ENCODE data around the gene WNT7A.

Gene WNT7A

GRCh38 chr3:13894096-13894806 is 14.4 kb upstream of the WNT7A start:
- Histone ChIP-seq H3K4me1 (ENCODE audit: insufficient read depth, low read length) (0 out of 2 replicates have a peak, but pooled peaks cover 5% of the 10 kb centered on the region), H3K27ac (ENCODE audit: low read depth, low read length) (no peak overlapping the region), H3K9me3 (ENCODE audit: insufficient read depth, low read depth, low read length) (peaks cover 7% of the 10 kb centered on the region; the same call in 1 of the 2 replicates), H3K9ac (ENCODE audit: low read depth, low read length) (no peak overlapping the region), H3K27me3 (ENCODE audit: insufficient read depth, low read length) (peaks cover 36% of the 10 kb centered on the region), H3K36me3 (ENCODE audit: insufficient read depth, low read length) (no peaks in the 10 kb centered on the region), H3K4me3 (ENCODE audit: low read length) (peak overlapping the region; percentile 77; the same call in 1 of the 2 replicates)
- WGBS: 89% methylated on average over 13 of the region's 13 CpGs

GRCh38 chr3:13892304-13892703 is 12.4 kb upstream of the WNT7A start:
- no peak overlapping the region for H3K27ac ChIP-seq (ENCODE audit: low read depth, low read length)
- no peak overlapping the region for H3K4me3 ChIP-seq (ENCODE audit: low read length)
- no peak overlapping the region for H3K9ac ChIP-seq (ENCODE audit: low read depth, low read length)
- no peaks in the 10 kb centered on the region for H3K36me3 ChIP-seq (ENCODE audit: insufficient read depth, low read length)
- H3K9me3 ChIP-seq (ENCODE audit: insufficient read depth, low read depth, low read length): peaks cover 7% of the 10 kb centered on the region; the same call in 1 of the 2 replicates
- 91% methylated on average over 2 of the region's 2 CpGs for WGBS
- peaks cover 42% of the 10 kb centered on the region for H3K27me3 ChIP-seq (ENCODE audit: insufficient read depth, low read length)
- 0 out of 2 replicates have a peak, but pooled peaks cover 5% of the 10 kb centered on the region for H3K4me1 ChIP-seq (ENCODE audit: insufficient read depth, low read length)

GRCh38 chr3:13891492-13892073 is 11.7 kb upstream of the WNT7A start:
- WGBS: 83% methylated on average over 5 of the region's 5 CpGs
- H3K27me3 ChIP-seq (ENCODE audit: insufficient read depth, low read length): peaks cover 47% of the 10 kb centered on the region

GRCh38 chr3:13891017-13891392 is 11.1 kb upstream of the WNT7A start:
- no peak overlapping the region for H3K9ac ChIP-seq (ENCODE audit: low read depth, low read length)
- H3K36me3 ChIP-seq (ENCODE audit: insufficient read depth, low read length): no peaks in the 10 kb centered on the region
- peaks cover 45% of the 10 kb centered on the region for H3K27me3 ChIP-seq (ENCODE audit: insufficient read depth, low read length)
- 0 out of 2 replicates have a peak, but pooled peaks cover 1% of the 10 kb centered on the region for H3K4me1 ChIP-seq (ENCODE audit: insufficient read depth, low read length)
- H3K27ac ChIP-seq (ENCODE audit: low read depth, low read length): no peak overlapping the region
- H3K4me3 ChIP-seq (ENCODE audit: low read length): no peak overlapping the region
- H3K9me3 ChIP-seq (ENCODE audit: insufficient read depth, low read depth, low read length): peaks cover 7% of the 10 kb centered on the region; the same call in 1 of the 2 replicates

More at GRCh38 chr3:13891492-13892073, 11.7 kb upstream of the WNT7A start:
- H3K36me3 ChIP-seq (ENCODE audit: insufficient read depth, low read length): no peaks in the 10 kb centered on the region
- H3K4me3 ChIP-seq (ENCODE audit: low read length): no peak overlapping the region
- 0 out of 2 replicates have a peak, but pooled peaks cover 5% of the 10 kb centered on the region for H3K4me1 ChIP-seq (ENCODE audit: insufficient read depth, low read length)
- no peak overlapping the region; the same call in 1 of the 2 replicates for H3K27ac ChIP-seq (ENCODE audit: low read depth, low read length)
- H3K9me3 ChIP-seq (ENCODE audit: insufficient read depth, low read depth, low read length): peaks cover 7% of the 10 kb centered on the region; the same call in 1 of the 2 replicates
- H3K9ac ChIP-seq (ENCODE audit: low read depth, low read length): no peak overlapping the region

GRCh38 chr3:13890377-13891016 is 10.6 kb upstream of the WNT7A start:
- Histone ChIP-seq H3K36me3 (ENCODE audit: insufficient read depth, low read length) (no peaks in the 10 kb centered on the region), H3K27ac (ENCODE audit: low read depth, low read length) (no peak overlapping the region), H3K4me1 (ENCODE audit: insufficient read depth, low read length) (no peaks in the 10 kb centered on the region), H3K9me3 (ENCODE audit: insufficient read depth, low read depth, low read length) (peaks cover 7% of the 10 kb centered on the region; the same call in 1 of the 2 replicates), H3K4me3 (ENCODE audit: low read length) (no peak overlapping the region), H3K9ac (ENCODE audit: low read depth, low read length) (no peak overlapping the region), H3K27me3 (ENCODE audit: insufficient read depth, low read length) (peaks cover 40% of the 10 kb centered on the region)
- WGBS: 80% methylated on average over 13 of the region's 13 CpGs

GRCh38 chr3:13888576-13888975 is 8.7 kb upstream of the WNT7A start:
- no peaks in the 10 kb centered on the region for H3K4me1 ChIP-seq (ENCODE audit: insufficient read depth, low read length)
- H3K36me3 ChIP-seq (ENCODE audit: insufficient read depth, low read length): no peaks in the 10 kb centered on the region
- H3K9ac ChIP-seq (ENCODE audit: low read depth, low read length): no peak overlapping the region
- WGBS: 93% methylated on average over 1 of the region's 1 CpG
- no peak overlapping the region for H3K4me3 ChIP-seq (ENCODE audit: low read length)
- H3K27ac ChIP-seq (ENCODE audit: low read depth, low read length): no peak overlapping the region
- H3K27me3 ChIP-seq (ENCODE audit: insufficient read depth, low read length): peaks cover 37% of the 10 kb centered on the region
- peaks cover 7% of the 10 kb centered on the region; the same call in 1 of the 2 replicates for H3K9me3 ChIP-seq (ENCODE audit: insufficient read depth, low read depth, low read length)

GRCh38 chr3:13887495-13888300 is 7.8 kb upstream of the WNT7A start:
- Histone ChIP-seq H3K27ac (ENCODE audit: low read depth, low read length) (no peak overlapping the region), H3K36me3 (ENCODE audit: insufficient read depth, low read length) (no peaks in the 10 kb centered on the region), H3K4me1 (ENCODE audit: insufficient read depth, low read length) (no peaks in the 10 kb centered on the region), H3K27me3 (ENCODE audit: insufficient read depth, low read length) (peaks cover 43% of the 10 kb centered on the region), H3K4me3 (ENCODE audit: low read length) (no peak overlapping the region), H3K9ac (ENCODE audit: low read depth, low read length) (no peak overlapping the region), H3K9me3 (ENCODE audit: insufficient read depth, low read depth, low read length) (peaks cover 7% of the 10 kb centered on the region; the same call in 1 of the 2 replicates)
- WGBS: 81% methylated on average over 6 of the region's 6 CpGs

- H3K27ac ChIP-seq (ENCODE audit: low read depth, low read length): no peak overlapping the region
- no peak overlapping the region for H3K4me3 ChIP-seq (ENCODE audit: low read length)
- H3K9ac ChIP-seq (ENCODE audit: low read depth, low read length): no peak overlapping the region
- H3K27me3 ChIP-seq (ENCODE audit: insufficient read depth, low read length): peaks cover 53% of the 10 kb centered on the region
- no peaks in the 10 kb centered on the region; the same call in 1 of the 2 replicates for H3K9me3 ChIP-seq (ENCODE audit: insufficient read depth, low read depth, low read length)
- no peaks in the 10 kb centered on the region for H3K36me3 ChIP-seq (ENCODE audit: insufficient read depth, low read length)
- 81% methylated on average over 4 of the region's 4 CpGs for WGBS
- H3K4me1 ChIP-seq (ENCODE audit: insufficient read depth, low read length): no peaks in the 10 kb centered on the region
Measured at GRCh38 chr3:13886593-13887129, 6.8 kb upstream of the WNT7A start.

GRCh38 chr3:13885704-13886010 is 5.8 kb upstream of the WNT7A start:
- no peaks in the 10 kb centered on the region for H3K36me3 ChIP-seq (ENCODE audit: insufficient read depth, low read length)
- no peak overlapping the region for H3K27ac ChIP-seq (ENCODE audit: low read depth, low read length)
- no peak overlapping the region for H3K4me3 ChIP-seq (ENCODE audit: low read length)
- peaks cover 63% of the 10 kb centered on the region for H3K27me3 ChIP-seq (ENCODE audit: insufficient read depth, low read length)
- WGBS: 49% methylated on average over 8 of the region's 8 CpGs
- H3K9ac ChIP-seq (ENCODE audit: low read depth, low read length): no peak overlapping the region
- no peaks in the 10 kb centered on the region for H3K9me3 ChIP-seq (ENCODE audit: insufficient read depth, low read depth, low read length)
- H3K4me1 ChIP-seq (ENCODE audit: insufficient read depth, low read length): no peaks in the 10 kb centered on the region

- Histone ChIP-seq H3K9me3 (ENCODE audit: insufficient read depth, low read depth, low read length) (no peaks in the 10 kb centered on the region), H3K27ac (ENCODE audit: low read depth, low read length) (no peak overlapping the region), H3K4me1 (ENCODE audit: insufficient read depth, low read length) (no peaks in the 10 kb centered on the region), H3K36me3 (ENCODE audit: insufficient read depth, low read length) (no peaks in the 10 kb centered on the region), H3K4me3 (ENCODE audit: low read length) (no peak overlapping the region), H3K9ac (ENCODE audit: low read depth, low read length) (no peak overlapping the region), H3K27me3 (ENCODE audit: insufficient read depth, low read length) (peaks cover 65% of the 10 kb centered on the region)
- WGBS: 25% methylated on average over 7 of the region's 7 CpGs
Measured at GRCh38 chr3:13884851-13885703, 5.2 kb upstream of the WNT7A start.

Measured in HUES64 (cell line).